Tibial nerve (tissue), 4 donors: Measurements from ENCODE around the gene UACA. TPM values are rescaled to one million over a fixed set of nuclear protein-coding genes. Genes with fewer than 3 reads are reported as not detected.

Source experiments
- DNase-seq, 2 donors: peaks; one replicate each; pipeline ENCODE4 v3.0.0-alpha.2; 2019; ENCODE audit warnings: low spot score in 2 of 2
- H3K27ac ChIP-seq, 4 donors: fragments of 200-600 bp; sonication (generic) in 3 of 4; one replicate each; pipeline ENCODE4 v1.5.1; 2017 to 2019; ENCODE audit warnings: mild to moderate bottlenecking in 1 of 4
- H3K27me3 ChIP-seq, 2 donors: fragments of 200-600 bp; sonication (generic) in 1 of 2; one replicate each; pipeline versions ENCODE4 v1.5.1 to v1.6.0; 2017 to 2019
- H3K36me3 ChIP-seq, 3 donors: fragments of 200-600 bp; sonication (generic); one replicate each; pipeline ENCODE4 v1.5.1; 2018 to 2019
- H3K4me1 ChIP-seq, 4 donors: fragments of 200-600 bp; sonication (generic) in 3 of 4; one replicate each; pipeline ENCODE4 v1.5.1; 2017 to 2019
- H3K4me3 ChIP-seq, 4 donors: fragments of 200-600 bp; sonication (generic) in 3 of 4; one replicate each; pipeline ENCODE4 v1.5.1; 2017 to 2019; ENCODE audit warnings: mild to moderate bottlenecking in 1 of 4, moderate library complexity in 1 of 4
- H3K9me3 ChIP-seq, 4 donors: fragments of 200-600 bp; sonication (generic) in 3 of 4; one replicate each; pipeline ENCODE4 v1.5.1; 2017 to 2019
- EP300 ChIP-seq, 2 donors: sonication (generic); formaldehyde crosslinking; IDR thresholded peaks; one replicate each; pipeline ENCODE4 v1.6.1; 2017; ENCODE audit warnings: antibody characterized with exemption in 2 of 2, mild to moderate bottlenecking in 1 of 2
- POLR2A ChIP-seq, 2 donors: fragments of 450-650 bp; IDR thresholded peaks; one replicate each; pipeline ENCODE4 v1.6.1; 2017; ENCODE audit warnings: antibody characterized with exemption in 2 of 2, mild to moderate bottlenecking in 2 of 2, moderate library complexity in 2 of 2
- WGBS, 2 donors: methylation state at CpG; one replicate each; pipeline ENCODE4 v1.1.5; 2018; 5-methylcytosine and 5-hydroxymethylcytosine counted together
- total RNA-seq, 4 donors: library from RNA; depleted of rRNA; stranded (reverse); fragments of >200 nt; gene quantifications; one replicate each; pipeline ENCODE4 v1.1.0, GENCODE V29; 2016
- TF ChIP-seq, protein P1 (sequence below), 5 experiments: fragments of 200-600 bp in 3 of 5; fragments of 450-650 bp in 2 of 5; sonication (generic) in 3 of 5; IDR thresholded peaks; one replicate each; pipeline ENCODE4 v1.5.1; 2016 to 2019; ENCODE audit warnings: antibody characterized with exemption in 5 of 5, mild to moderate bottlenecking in 3 of 5, moderate library complexity in 2 of 5

UACA gene
- total RNA-seq, 4 donors from 2014 or later = 107 to 210 (median 168) TPM

- Histone ChIP-seq H3K27ac (no peak overlapping the region), H3K4me1 (no peaks in the 10 kb centered on the region), H3K4me3 (no peak overlapping the region), H3K27me3 (no peaks in the 10 kb centered on the region), H3K9me3 (no peaks in the 10 kb centered on the region), H3K36me3 (no peaks in the 10 kb centered on the region)
- TF ChIP-seq POLR2A (IDR thresholded peaks at IDR 0.05) = no peak
- TF ChIP-seq EP300 (IDR thresholded peaks at IDR 0.05) = no peak
- TF ChIP-seq, protein P1, sequence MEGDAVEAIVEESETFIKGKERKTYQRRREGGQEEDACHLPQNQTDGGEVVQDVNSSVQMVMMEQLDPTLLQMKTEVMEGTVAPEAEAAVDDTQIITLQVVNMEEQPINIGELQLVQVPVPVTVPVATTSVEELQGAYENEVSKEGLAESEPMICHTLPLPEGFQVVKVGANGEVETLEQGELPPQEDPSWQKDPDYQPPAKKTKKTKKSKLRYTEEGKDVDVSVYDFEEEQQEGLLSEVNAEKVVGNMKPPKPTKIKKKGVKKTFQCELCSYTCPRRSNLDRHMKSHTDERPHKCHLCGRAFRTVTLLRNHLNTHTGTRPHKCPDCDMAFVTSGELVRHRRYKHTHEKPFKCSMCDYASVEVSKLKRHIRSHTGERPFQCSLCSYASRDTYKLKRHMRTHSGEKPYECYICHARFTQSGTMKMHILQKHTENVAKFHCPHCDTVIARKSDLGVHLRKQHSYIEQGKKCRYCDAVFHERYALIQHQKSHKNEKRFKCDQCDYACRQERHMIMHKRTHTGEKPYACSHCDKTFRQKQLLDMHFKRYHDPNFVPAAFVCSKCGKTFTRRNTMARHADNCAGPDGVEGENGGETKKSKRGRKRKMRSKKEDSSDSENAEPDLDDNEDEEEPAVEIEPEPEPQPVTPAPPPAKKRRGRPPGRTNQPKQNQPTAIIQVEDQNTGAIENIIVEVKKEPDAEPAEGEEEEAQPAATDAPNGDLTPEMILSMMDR (IDR thresholded peaks at IDR 0.05) = no peak
- WGBS, 2 donors = 95% methylated on average over 5 of the region's 5 CpGs
- DNase-seq = no peak
Observed at GRCh38 chr15:70781236-70781635, 17.9 kb upstream of the UACA start.

DNA sequence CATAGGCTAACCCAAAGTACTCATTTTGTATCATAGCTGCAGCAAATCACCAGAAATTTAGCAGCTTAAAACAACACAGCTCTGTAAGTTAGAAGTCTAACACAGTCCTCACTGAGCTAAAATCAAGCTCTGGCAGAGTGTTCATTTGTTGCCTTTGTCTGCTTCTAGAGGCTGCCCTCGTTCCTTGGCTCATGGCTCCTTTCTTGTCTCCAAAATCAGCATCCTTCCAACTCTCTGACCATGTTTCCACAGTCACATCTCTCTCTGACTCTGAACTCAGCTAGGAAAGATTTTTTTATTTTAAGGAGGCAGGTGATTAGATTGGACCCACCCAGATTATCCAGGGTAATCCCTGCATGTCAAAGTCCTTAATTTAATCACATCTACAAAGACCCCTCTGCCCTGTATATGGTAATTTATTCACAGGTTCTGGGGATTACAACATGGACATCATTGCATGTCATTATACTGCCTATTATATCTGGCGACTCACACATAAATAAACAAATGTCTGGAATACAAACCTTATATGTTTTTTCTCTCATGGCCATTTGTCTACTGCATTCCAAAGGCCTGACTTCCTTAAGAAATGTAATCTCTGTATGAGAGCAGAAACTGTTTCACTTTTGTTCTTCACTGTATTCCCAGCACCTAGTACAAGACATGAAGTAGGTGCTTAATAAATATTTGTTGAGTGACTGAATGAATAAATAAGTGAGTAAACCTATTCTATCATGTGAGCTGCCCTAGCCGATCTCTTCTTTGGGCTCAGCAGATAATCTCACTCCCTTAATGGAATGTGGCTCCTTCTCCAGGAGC lies 15.1 kb upstream of the UACA start:
- Histone ChIP-seq H3K36me3 (no peaks in the 10 kb centered on the region), H3K27me3 (no peaks in the 10 kb centered on the region), H3K4me3 (no peak overlapping the region), H3K4me1 (no peaks in the 10 kb centered on the region), H3K9me3 (no peaks in the 10 kb centered on the region), H3K27ac (no peak overlapping the region)
- TF ChIP-seq EP300 (IDR thresholded peaks at IDR 0.05) (no peak), POLR2A (IDR thresholded peaks at IDR 0.05) (no peak)
- TF ChIP-seq, protein P1 (IDR thresholded peaks at IDR 0.05) = no peak
- DNase-seq = no peak
- 54 to 59% methylated on average over 3 of the region's 3 CpGs for WGBS, 2 donors

- no peak for TF ChIP-seq EP300 (IDR thresholded peaks at IDR 0.05)
- no peak for TF ChIP-seq POLR2A (IDR thresholded peaks at IDR 0.05)
- TF ChIP-seq, protein P1 (IDR thresholded peaks at IDR 0.05) = no peak
- WGBS, 2 donors = 78 to 82% methylated on average over 7 of the region's 7 CpGs
- H3K27ac ChIP-seq = no peak overlapping the region
- H3K36me3 ChIP-seq = no peaks in the 10 kb centered on the region
- DNase-seq = no peak
- H3K4me1 ChIP-seq = no peaks in the 10 kb centered on the region
- H3K4me3 ChIP-seq = no peak overlapping the region
- H3K9me3 ChIP-seq = no peaks in the 10 kb centered on the region
- no peaks in the 10 kb centered on the region for H3K27me3 ChIP-seq
Observed at GRCh38 chr15:70777170-70777926, 14.0 kb upstream of the UACA start.

GRCh38 chr15:70775160-70775559 lies 11.8 kb upstream of the UACA start:
- H3K36me3 ChIP-seq = no peaks in the 10 kb centered on the region
- TF ChIP-seq POLR2A (IDR thresholded peaks at IDR 0.05) (no peak), EP300 (IDR thresholded peaks at IDR 0.05) (peak in 1 of 2 donors; percentile 16)
- no peaks in the 10 kb centered on the region for H3K9me3 ChIP-seq
- no peaks in the 10 kb centered on the region for H3K27me3 ChIP-seq
- no peak overlapping the region for H3K27ac ChIP-seq
- no peak for DNase-seq
- no peaks in the 10 kb centered on the region for H3K4me1 ChIP-seq
- WGBS, 2 donors = 42 to 69% methylated on average over 2 of the region's 2 CpGs
- H3K4me3 ChIP-seq = no peak overlapping the region

DNA sequence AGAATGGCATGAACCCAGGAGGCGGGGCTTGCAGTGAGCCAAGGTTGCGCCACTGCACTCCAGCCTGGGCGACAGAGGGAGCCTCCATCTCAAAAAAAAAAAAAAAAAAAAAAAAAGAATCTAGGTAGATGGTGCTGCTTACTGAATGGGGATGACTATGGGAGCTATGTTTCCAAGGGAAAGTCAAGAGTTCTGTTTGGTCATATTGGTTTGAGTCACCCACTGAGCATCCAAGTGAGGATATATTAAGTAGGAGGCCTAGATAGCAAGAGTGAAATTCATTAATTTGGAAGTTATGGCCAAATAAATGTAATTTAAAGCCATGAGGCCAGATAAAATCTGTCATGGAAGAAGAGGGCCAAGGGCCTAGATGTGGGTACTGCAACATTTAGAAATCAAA lies 9.0 kb upstream of the UACA start:
- Histone ChIP-seq H3K4me1 (peaks cover 0 to 13% (median 0%) of the 10 kb centered on the region in 4 donors), H3K27me3 (no peaks in the 10 kb centered on the region), H3K36me3 (no peaks in the 10 kb centered on the region), H3K9me3 (no peaks in the 10 kb centered on the region), H3K4me3 (no peak overlapping the region), H3K27ac (no peak overlapping the region)
- 96 to 100% methylated on average over 3 of the region's 3 CpGs for WGBS, 2 donors
- TF ChIP-seq, protein P1 (IDR thresholded peaks at IDR 0.05) = no peak
- TF ChIP-seq POLR2A (IDR thresholded peaks at IDR 0.05) = no peak
- TF ChIP-seq EP300 (IDR thresholded peaks at IDR 0.05) = no peak
- no peak for DNase-seq
